ENCODE results near the gene CUX1.

DNA sequence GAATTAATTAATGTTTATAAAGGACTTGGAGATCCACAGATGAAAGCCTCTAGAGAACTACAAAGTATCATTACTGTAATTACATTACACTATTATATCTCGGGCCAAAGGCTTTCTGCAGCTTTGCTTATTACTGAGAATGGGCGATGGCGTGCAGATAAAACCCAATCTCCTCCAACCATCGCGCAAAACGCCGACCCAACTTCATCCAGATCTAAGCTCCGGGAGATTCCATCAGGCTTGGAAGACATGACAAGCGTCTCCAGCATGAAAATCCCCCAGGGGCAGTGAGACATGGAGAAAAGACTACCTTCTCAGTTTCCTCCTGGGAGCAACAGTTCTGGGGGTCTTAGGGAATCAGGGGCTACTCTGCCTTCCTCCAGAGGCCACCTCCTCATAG lies 42.2 kb upstream of the CUX1 start:
- TF ChIP-seq POLR2A (IDR thresholded peaks at IDR 0.05; ENCODE audit: low read depth, low read length), result no peak
- TF ChIP-seq POLR2AphosphoS5 (IDR thresholded peaks at IDR 0.05; ENCODE audit: low read depth, low read length), result no peak
- no peak for TF ChIP-seq TAF1 (IDR thresholded peaks at IDR 0.05; ENCODE audit: borderline replicate concordance, low read depth, low read length)

Measured in GM12892 (cell line).